Germinal center (tissue), 1 donor: Measurements from ENCODE around the gene ZBTB18.

Experiments used
- DNase-seq: peaks from one replicate; pipeline ENCODE4 v3.0.0; 2012; ENCODE audit warnings: mixed read lengths, low spot score

ZBTB18 gene

DNA sequence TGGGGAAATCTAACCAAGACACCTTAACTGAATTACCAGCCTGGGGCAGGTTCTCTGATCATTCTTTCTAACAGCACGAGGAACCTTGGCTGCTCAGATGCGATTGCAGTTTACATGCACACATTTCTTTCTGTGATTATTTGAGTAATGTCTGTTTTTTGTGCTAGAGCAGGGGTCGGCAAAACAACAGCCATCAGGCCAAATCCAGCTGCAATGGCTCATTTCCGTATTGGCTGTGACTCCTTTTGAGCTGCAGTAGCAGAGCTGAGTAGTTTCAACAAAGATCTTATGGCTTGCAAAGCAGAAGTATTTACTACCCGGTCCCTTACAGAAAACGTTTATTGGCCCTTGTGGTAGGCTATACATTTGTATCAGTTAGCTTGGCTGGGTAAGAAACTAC lies 37.1 kb downstream of the ZBTB18 start:
- no peak for DNase-seq

DNA sequence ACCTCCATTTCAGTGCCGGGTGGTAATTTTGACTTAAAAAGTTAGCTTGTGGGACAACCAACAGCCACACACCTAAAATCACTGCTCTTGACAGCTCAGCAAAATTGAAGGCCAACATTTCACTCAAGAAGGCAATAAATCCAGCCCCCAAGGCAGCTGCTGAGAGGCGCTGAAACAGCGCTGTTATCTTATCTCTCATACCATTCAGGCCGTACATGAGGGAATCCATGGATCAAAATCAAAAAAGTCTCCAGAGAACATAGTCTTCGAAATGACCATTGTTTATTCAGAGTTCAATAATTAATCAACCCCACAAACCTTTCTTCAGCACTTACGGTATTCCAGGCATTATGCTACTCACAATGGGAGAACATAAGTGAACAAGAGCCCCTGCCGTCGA lies 38.5 kb downstream of the ZBTB18 start:
- DNase-seq = no peak

DNA sequence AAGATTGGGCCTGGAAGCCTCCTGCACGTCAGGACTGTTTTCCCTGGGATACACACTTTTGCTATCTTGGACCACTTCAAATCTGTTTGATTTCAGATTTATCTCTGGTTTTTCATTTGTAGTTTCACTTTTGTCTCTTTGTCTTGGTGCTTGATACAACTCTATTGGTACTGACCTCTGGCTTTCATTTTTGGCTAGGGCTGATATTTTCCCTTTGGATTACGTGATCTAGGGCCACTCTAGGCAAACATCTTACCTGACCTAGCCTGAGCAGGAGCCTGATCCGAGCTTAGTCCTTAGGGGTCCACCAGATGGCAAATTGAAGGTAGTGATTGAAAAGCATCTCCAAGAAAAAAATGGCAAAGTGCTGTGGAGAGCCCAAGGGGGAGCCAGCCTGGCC lies 39.6 kb downstream of the ZBTB18 start:
- no peak for DNase-seq

DNA sequence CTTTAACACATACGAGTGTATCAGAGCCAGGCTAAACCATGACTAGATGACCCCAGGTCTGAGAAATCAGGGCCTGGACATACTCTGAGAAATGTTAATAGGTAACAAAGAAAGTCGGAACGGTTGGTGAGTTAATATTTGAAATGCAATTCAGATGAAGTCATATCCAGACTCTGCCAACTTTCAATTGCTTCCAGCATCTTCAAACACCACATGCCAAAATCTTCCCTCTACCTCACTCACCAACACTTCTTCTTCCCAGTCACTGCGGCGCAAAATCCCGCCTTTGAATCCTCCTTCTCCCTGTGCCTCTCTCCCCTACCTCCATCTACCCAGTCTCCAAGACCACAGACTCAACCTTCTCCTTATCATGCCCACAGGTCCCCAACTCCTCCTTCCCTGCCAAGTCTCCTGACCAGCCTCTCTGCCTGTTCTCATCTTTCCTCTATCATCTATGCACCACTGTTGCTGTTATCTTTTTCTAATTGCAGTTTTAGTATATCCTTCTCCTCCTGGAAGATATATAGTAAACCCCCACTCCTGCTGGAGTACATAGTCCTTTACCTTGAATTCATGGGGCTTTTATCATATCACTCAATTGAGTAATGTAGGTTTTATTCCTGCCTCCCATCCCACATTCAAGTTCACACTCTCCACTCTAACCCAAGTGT lies 41.3 kb downstream of the ZBTB18 start:
- no peak for DNase-seq

GRCh38 chr1:244092964-244093638 lies 42.0 kb downstream of the ZBTB18 start:
- DNase-seq = no peak

GRCh38 chr1:244094880-244095528 lies 43.9 kb downstream of the ZBTB18 start:
- no peak for DNase-seq

GRCh38 chr1:244095529-244095911 lies 44.4 kb downstream of the ZBTB18 start:
- DNase-seq = no peak

DNA sequence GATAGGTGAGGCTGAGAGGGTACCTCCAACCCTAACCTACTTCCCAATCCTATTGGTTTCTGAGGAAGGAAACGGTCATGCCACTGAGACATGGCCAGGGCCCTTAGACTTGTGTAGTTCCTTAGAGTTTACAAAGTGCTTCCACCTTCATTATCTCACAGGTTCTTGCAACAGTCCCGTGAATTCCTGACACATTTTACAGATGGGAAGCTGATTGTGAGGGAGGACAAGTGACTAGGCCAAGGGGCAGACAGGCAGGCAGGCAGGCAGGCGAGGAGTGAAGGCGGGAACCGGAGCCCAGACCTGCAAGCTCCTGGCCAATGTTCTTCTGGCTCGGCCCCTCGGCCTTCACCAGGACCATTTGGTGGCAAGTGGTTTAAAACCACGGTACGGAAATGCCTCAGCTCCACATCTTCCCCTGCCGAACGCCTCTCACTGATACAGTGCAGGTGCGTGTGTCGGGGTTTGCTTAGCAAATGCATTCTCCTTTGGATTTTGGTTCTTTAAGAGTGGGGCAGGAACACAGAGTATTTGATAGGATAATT lies 45.1 kb downstream of the ZBTB18 start:
- DNase-seq = no peak

GRCh38 chr1:244096691-244097090 lies 45.6 kb downstream of the ZBTB18 start:
- DNase-seq = no peak

DNA sequence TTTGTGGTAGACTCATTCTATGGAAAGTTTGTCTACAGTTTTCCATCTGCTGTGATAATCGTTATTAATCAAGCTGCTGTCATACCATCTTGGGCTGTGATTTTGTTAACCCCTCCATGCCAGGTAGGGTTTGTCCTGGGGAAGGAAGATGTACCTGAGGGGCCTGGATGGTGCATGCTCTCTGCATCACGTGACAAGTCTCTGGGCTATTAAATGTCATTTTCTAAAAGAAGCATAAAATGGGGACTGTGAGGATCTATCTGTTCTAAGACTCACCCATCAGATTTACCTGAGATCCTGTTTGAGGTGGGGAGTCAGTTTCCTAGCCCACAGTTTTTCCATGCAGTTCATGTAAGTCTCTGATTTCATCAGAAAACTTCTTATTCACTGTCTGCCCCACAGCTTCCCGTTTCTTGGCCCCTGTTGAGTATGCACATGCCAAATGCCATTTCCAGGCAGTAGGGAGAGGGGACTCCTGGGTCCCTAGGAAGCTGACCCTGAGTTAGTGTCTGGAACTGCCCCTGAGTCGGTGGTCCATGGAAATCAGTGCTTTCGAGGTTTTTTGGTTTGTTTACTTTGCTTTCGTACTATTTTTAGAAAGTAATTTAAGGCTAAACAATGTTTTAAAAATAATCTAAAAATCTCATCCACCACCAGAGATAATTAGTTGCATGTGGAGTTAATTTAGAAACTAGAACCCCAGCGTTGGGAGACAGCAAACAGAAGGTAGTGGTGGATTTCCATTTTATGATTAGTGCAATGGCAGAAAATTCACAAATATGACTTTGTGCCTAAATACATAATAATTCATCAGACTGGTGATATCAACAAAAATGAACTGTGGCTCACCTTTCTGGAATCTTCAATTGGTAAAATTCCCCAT lies 46.7 kb downstream of the ZBTB18 start:
- DNase-seq = no peak

DNA sequence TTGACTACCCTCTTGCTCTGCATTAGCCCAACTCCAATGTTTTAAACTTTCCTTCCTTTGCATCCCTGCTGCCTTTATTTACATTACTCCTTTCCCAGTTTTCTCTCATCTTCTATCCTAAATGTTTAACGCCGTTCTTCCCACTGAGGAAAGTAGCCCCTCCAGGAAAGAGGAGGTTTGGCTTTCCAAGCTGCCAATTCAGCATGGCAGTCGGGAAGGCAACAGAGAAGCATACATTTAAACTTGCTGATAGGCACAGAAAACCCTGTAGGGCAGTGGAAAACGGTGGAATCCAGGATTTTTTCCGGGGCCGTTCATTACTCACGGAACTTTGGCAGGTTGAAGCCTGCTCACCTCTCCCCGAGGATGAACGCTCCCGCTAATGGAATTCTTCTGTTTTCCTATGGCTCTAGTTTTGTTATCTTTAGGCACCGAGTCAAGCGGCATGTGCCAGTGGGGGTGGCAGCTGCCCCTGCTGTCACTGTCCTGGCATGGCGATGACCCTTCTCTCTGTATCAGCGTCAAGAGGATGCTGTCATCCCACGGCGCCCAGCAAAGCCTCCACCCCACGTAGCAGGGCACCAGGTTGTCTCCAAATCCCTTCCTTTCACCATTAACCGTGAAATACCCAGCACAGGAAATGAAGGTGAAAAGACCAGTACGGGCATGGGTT lies 48.3 kb downstream of the ZBTB18 start:
- DNase-seq = no peak

DNA sequence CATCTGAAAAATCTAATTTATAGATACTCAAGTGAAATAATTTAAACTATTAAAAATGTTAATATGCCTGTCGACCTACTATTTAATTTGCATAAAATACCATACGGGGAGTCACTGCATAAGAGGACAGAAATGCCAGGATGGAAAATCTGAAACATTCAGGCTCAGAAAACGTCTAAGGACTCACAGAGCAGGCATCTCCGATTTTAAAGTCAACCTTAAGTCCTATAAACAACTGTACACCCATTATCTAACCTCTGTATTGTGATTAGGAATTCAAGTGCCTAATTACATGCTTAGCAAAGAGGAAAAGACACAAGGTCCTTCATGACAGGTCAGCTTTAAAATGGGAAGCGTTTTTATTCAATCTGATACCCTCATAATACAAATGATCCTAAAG lies 49.2 kb downstream of the ZBTB18 start:
- DNase-seq = no peak

DNA sequence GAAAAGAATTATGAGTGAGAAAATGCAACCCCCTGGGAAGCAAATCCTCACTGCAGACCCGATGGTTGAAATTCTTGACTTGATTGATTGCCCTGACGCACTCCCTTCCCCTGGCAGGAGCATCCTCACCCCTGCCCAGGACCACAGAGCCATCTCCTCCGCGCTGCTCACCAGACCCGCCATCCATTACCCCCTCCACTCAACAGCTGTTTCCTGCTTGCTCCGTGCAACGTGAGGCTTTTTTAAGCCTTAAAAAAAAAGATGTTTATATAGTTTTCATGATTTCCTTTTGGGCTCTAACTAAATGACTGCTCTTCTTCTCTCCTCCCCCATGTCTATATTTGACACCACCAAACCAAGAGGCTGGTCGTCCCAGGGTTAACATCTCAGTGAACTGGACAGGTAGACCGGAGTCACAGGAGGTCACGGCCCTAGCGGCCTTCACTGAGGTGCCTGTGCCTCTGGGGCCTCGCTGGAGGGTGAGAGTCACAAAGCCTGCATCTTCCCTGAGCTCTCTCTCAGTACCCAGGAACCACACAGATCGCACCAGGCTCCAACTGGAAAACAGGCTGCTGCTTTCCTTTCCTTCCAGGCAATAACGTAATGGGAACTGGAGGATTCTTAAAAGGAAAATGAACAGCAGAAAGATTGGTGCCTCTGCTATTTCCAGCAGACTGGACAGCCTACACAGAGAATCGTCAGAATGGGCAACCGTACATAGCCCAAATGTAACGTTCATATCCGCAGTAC lies 49.8 kb downstream of the ZBTB18 start:
- no peak for DNase-seq

DNA sequence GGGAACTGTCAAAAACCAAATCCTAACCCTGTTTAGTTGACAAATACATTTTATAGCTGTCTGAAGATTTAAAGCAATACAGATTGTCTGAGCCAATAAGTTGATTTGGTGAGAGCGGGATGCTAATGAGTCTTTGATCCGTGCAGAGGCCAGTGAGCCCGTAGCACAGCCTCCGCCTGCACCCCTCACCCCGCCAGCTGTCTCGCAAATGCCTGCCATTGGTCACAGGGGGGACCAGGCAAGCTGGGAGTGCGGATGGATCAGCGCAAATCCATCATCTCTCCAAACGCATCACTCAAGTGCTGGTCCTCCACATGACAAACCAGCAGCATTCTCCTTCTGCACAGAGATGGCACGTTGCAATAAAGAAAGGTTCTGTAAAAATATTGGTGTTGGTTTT lies 51.0 kb downstream of the ZBTB18 start:
- no peak for DNase-seq

DNA sequence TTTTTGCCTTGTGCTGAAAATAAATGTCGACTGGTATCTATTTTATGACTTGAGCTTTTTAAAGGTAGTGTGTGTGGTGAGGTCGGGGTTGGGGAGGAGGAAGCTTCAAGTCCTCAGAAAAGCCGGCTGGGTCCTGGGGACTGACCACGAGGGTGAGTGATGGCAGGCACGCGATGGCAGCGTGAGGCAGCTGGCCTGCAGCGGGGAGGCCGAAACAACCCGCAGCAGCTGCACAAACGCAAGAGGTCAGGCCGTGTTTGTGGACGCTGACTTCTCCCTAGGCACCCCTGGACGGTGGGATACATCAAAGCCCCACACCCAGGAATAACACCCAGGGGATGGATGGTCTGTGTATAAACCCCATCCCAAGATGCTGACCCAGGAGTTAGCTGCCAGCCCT lies 51.4 kb downstream of the ZBTB18 start:
- no peak for DNase-seq

- no peak for DNase-seq
Measured at GRCh38 chr1:244104309-244105060, 53.4 kb downstream of the ZBTB18 start.

- no peak for DNase-seq
Measured at GRCh38 chr1:244106176-244106575, 55.1 kb downstream of the ZBTB18 start.
